Type B pancreatic cell (in vitro differentiated cells): ENCODE data around the gene PPM1B. TPM values are rescaled to one million over a fixed set of nuclear protein-coding genes. Genes with fewer than 3 reads are reported as not detected.

Experiments used
- DNase-seq: peaks from one replicate; pipeline ENCODE4 v3.0.0; 2021; ENCODE audit warnings: mixed read lengths; ENCODE audit not compliant: unreplicated experiment; ENCODE audit errors: extremely low spot score
- H3K27ac Mint-ChIP-seq: 2 replicates; pipeline ENCODE4 v1.8.0; 2021; ENCODE audit warnings: mild to moderate bottlenecking, mixed read lengths
- H3K27me3 Mint-ChIP-seq: 2 replicates; pipeline ENCODE4 v1.8.0; 2021; ENCODE audit warnings: mixed read lengths
- H3K36me3 Mint-ChIP-seq: 2 replicates; pipeline ENCODE4 v1.8.0; 2021; ENCODE audit warnings: mixed read lengths
- H3K4me1 Mint-ChIP-seq: one replicate; pipeline ENCODE4 v1.8.0; 2021; ENCODE audit warnings: mixed read lengths; ENCODE audit not compliant: unreplicated experiment
- H3K4me3 Mint-ChIP-seq: 2 replicates; pipeline ENCODE4 v1.8.0; 2021; ENCODE audit warnings: mild to moderate bottlenecking, mixed read lengths
- H3K9me3 Mint-ChIP-seq: 2 replicates; pipeline ENCODE4 v1.8.0; 2021; ENCODE audit warnings: mixed read lengths
- CTCF ChIP-seq: fragments of 200-600 bp; sonication (generic); conservative IDR thresholded peaks from 2 replicates; pipeline ENCODE4 v1.5.0; 2021; ENCODE audit warnings: antibody characterized with exemption, mild to moderate bottlenecking
- total RNA-seq: library from RNA; stranded (reverse); gene quantifications from 2 replicates; pipeline ENCODE4 v1.2.1, GENCODE V29; 2021; ENCODE audit warnings: low replicate concordance

The PPM1B gene
- total RNA-seq, 1 donor from 2014 or later: 42.5 TPM

- H3K4me3 Mint-ChIP-seq: no peak overlapping the region
- no peak for TF ChIP-seq CTCF
- no peak for DNase-seq
- no peaks in the 10 kb centered on the region for H3K4me1 Mint-ChIP-seq
- no peak overlapping the region for H3K27ac Mint-ChIP-seq
- no peaks in the 10 kb centered on the region for H3K36me3 Mint-ChIP-seq
- H3K9me3 Mint-ChIP-seq: peaks cover 4% of the 10 kb centered on the region
- peaks cover 3% of the 10 kb centered on the region for H3K27me3 Mint-ChIP-seq
Measured at GRCh38 chr2:44135771-44136170, 32.9 kb upstream of the PPM1B start.

DNA sequence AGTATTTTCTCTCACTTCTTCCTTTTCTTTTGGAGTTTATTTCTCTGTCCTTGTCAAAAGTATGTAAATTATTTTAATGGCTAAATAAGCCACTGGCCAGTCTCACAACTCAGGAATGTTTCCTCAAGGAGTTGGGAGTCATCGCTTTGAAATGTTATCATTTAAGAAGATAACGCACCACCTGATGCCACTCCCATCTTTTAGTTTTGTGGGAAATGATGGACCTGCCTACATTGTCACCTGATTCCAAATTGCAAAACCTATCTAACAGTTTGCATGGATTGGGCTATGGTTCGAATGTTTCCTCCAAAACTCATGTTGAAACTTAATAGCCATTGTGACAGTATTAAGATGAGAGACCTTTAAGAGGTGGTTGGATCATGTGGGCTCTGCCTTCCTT lies 32.4 kb upstream of the PPM1B start:
- no peak overlapping the region for H3K4me3 Mint-ChIP-seq
- H3K27ac Mint-ChIP-seq: no peak overlapping the region
- H3K4me1 Mint-ChIP-seq: no peaks in the 10 kb centered on the region
- no peak for TF ChIP-seq CTCF
- H3K9me3 Mint-ChIP-seq: peaks cover 4% of the 10 kb centered on the region
- H3K27me3 Mint-ChIP-seq: peaks cover 3% of the 10 kb centered on the region
- H3K36me3 Mint-ChIP-seq: no peaks in the 10 kb centered on the region
- DNase-seq: no peak

GRCh38 chr2:44137048-44137447 lies 31.6 kb upstream of the PPM1B start:
- H3K4me1 Mint-ChIP-seq: no peaks in the 10 kb centered on the region
- no peaks in the 10 kb centered on the region for H3K36me3 Mint-ChIP-seq
- H3K27ac Mint-ChIP-seq: no peak overlapping the region
- TF ChIP-seq CTCF: no peak
- peaks cover 3% of the 10 kb centered on the region for H3K27me3 Mint-ChIP-seq
- peaks cover 4% of the 10 kb centered on the region for H3K9me3 Mint-ChIP-seq
- H3K4me3 Mint-ChIP-seq: no peak overlapping the region
- no peak for DNase-seq

- Mint-ChIP-seq H3K36me3 (no peaks in the 10 kb centered on the region), H3K4me1 (no peaks in the 10 kb centered on the region), H3K4me3 (no peak overlapping the region), H3K27ac (no peak overlapping the region), H3K9me3 (no peaks in the 10 kb centered on the region), H3K27me3 (peaks cover 3% of the 10 kb centered on the region)
- DNase-seq: no peak
- no peak for TF ChIP-seq CTCF
Measured at GRCh38 chr2:44137872-44138551, 30.7 kb upstream of the PPM1B start.

- Mint-ChIP-seq H3K27me3 (peaks cover 3% of the 10 kb centered on the region), H3K4me3 (no peak overlapping the region), H3K9me3 (no peaks in the 10 kb centered on the region), H3K36me3 (no peaks in the 10 kb centered on the region), H3K4me1 (no peaks in the 10 kb centered on the region), H3K27ac (no peak overlapping the region)
- no peak for DNase-seq
- TF ChIP-seq CTCF: no peak
Measured at GRCh38 chr2:44139741-44140140, 28.9 kb upstream of the PPM1B start.
